Fibroblast of mammary gland (primary cell): Measurements from ENCODE around the gene RNF144B.
"Not testable (repeated sequence)": the region's sequence is repeated elsewhere in the genome, so short reads cannot be mapped to it uniquely, and the experiment has no call there.

ENCODE experiments used
- DNase-seq: peaks from one replicate; pipeline ENCODE4 v3.0.0-alpha.2; 2010; ENCODE audit warnings: low read depth
- H3K4me3 ChIP-seq: 2 replicates; pipeline ENCODE4 v1.5.1; 2011; ENCODE audit warnings: low read depth, mild to moderate bottlenecking, low read length, moderate library complexity; ENCODE audit not compliant: control insufficient read depth
- TF ChIP-seq, protein P1 (sequence below): conservative IDR thresholded peaks from 2 replicates; pipeline ENCODE4 v1.5.1; 2011; ENCODE audit warnings: low read depth, low read length, inconsistent platforms; ENCODE audit not compliant: control insufficient read depth, insufficient read depth

Gene RNF144B

DNA sequence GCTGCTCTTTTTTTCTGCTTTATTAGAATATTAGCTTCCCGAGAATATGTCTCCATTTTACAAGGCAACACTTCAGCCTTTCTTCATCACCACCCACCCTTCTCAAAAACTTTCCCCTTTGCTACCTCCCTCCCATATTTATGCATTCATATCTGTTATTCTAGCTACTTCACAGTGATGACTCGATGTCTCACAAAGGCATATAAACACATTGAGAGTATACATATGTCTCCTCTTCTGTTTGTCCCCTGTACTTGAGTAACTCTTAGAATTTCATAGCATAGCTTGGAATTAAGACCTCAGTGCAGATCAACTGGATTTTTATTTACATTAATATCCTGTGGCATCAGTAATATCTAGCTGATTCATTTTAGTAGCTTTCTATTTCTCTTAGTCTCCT, 6.5 kb downstream of the RNF144B start:
- no peak for DNase-seq
- TF ChIP-seq, protein P1, sequence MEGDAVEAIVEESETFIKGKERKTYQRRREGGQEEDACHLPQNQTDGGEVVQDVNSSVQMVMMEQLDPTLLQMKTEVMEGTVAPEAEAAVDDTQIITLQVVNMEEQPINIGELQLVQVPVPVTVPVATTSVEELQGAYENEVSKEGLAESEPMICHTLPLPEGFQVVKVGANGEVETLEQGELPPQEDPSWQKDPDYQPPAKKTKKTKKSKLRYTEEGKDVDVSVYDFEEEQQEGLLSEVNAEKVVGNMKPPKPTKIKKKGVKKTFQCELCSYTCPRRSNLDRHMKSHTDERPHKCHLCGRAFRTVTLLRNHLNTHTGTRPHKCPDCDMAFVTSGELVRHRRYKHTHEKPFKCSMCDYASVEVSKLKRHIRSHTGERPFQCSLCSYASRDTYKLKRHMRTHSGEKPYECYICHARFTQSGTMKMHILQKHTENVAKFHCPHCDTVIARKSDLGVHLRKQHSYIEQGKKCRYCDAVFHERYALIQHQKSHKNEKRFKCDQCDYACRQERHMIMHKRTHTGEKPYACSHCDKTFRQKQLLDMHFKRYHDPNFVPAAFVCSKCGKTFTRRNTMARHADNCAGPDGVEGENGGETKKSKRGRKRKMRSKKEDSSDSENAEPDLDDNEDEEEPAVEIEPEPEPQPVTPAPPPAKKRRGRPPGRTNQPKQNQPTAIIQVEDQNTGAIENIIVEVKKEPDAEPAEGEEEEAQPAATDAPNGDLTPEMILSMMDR: no peak
- no peak overlapping the region for H3K4me3 ChIP-seq

DNA sequence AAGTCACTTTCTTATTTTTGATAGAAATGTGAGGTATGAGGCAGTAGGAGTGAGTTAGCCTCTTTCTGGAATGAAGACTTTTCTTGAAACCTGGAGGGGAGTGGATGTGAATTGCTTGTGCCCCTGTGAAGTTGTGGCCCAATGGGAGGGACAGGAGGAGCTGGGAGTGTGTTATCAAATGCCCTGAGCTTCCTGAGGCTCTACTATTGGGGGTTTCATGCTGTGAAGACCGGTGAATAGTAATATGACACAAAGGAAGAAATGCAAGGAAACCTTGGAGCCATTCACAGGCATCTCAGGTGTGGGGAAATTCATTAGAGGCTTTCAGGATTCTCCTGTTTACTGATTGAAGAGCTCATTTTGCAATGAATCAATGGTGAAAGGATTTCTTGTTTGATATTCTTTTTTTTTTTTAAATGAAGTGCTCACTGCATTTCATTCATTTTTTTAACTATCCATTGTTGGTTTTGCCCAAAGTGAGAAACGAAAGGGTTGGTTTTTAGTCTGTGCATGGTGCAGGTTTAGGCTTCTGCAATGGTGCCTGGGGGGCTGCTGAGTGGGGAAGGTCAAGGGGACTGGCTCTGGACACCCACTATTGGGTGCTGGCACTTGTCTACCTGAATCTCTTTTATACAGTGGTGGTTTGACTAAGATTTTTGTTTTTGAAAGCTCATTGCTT, 8.2 kb downstream of the RNF144B start:
- TF ChIP-seq, protein P1: no peak
- DNase-seq: no peak
- H3K4me3 ChIP-seq: no peak overlapping the region

DNA sequence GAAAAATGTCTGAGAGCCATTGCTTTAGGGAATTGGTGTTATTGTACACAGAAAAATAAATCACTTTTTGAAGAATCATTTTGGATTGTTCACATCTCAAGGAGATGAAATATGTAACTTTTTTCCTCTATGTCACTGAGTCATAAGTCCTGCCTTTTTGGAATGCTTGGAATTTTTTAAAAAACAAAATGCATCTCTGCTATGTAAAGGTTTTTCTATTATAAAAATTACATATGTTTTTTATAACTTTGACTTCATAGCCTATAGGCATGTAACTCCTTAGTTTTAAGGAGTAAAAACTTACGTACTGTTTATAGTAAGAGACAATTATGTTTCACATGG, 8.7 kb downstream of the RNF144B start:
- no peak for DNase-seq
- H3K4me3 ChIP-seq: no peak overlapping the region
- TF ChIP-seq, protein P1: no peak

DNA sequence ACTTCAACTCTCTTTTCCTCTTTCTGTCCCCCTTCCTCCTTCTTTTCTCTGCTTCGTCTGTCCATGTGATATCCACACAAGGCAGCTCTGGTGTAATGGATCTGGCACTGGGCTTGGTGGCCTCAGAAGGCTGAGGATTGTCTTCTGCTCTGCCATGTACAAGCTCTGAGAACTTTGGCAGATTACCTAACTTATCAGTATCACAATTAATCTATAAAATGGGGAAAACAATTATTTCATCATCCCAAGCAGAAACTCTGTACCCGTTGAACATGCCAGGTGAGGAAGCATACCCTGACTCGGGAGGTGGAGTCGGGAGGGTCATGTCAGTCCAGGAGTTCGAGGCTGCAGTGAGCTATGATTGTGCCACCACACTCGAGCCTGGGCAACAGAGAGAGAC, 10.6 kb downstream of the RNF144B start:
- TF ChIP-seq, protein P1: no peak
- no peak for DNase-seq
- H3K4me3 ChIP-seq: no peak overlapping the region

DNA sequence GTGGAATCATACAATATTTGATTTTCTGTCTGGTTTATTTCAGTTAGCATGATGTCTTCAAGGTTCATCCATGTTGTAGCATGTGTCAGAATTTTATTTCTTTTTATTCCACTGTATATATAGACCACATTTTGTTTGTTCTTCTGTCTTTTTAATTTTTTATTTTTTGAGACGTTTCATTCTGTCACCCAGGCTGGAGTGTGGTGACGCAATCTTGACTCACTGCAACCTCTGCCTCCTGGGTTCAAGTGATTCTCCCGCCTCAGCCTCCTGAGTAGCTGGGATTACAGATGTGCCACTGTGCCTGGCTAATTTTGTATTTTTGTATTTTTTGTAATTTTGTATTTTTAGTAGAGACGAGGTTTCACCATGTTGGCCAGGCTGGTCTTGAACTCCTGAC, 11.1 kb downstream of the RNF144B start:
- peak; percentile 15 for DNase-seq
- H3K4me3 ChIP-seq: not testable (repeated sequence)

DNA sequence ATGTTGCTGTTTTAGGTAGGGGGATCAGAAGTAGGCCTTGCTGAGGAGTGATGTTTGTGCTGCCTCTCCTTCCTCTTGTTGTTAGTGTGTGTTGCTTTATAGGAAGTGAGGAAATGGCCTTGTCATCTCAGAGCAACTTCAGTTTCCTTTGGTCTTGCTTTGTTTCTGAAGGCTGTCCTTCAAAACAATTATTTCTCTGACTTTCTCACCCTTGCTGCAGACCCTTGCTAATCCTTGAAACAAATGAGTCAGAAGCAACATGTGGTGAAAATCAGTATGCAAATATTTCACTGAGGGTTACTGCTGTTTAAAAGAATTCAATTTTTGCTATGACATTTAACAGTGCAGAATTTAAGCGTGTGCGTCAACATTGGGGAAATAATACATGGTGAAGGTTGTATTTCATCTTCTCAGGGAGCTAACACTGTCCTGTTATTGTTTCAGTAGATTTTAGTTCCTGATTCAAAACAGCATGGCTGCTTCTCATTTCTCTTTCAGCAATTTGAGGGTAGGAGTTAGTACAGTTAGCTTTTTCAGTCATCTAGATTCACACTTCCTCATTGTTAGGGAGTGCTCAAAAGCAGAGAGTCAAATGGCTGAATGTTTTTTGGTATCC, 13.8 kb downstream of the RNF144B start:
- H3K4me3 ChIP-seq: no peak overlapping the region
- peak; percentile 26 for DNase-seq
- TF ChIP-seq, protein P1: no peak

DNA sequence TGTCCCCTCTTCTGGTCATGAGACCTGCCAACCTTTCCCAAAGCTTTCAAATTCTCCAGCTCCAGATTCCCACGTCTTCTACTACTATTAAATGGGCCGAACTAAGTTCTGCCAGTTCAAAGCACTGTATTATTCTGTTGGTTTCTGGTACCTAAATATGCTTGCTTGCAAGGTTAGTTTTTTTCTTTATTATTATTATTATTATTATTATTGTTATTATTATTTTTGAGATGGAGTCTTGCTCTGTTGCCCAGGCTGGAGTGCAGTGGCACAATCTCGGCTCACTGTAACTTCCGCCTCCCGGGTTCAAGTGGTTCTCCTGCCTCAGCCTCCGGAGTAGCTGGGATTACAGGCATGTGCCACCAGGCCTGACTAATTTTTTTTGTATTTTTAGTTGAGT, 17.8 kb downstream of the RNF144B start:
- not testable (repeated sequence) for DNase-seq, H3K4me3 ChIP-seq
